A549 (cell line): Measurements from ENCODE around the gene PBX4. TPM values are rescaled to one million over a fixed set of nuclear protein-coding genes. Genes with fewer than 3 reads are reported as not detected.

Experiments used
- ATAC-seq, 2 experiments: fragments of 200-7000 bp in 1 of 2; fragments of >200 bp in 1 of 2; cut with Nextera tagmentation in 1 of 2; cut with Tn5 transposase in 1 of 2; 3 replicates each; pipeline versions ENCODE4 v1.8.0 to v1.9.1; 2018 to 2020; ENCODE audit warnings: mild to moderate bottlenecking in 1 of 2, moderate library complexity in 1 of 2
- CTCF ChIA-PET: fragments of 300-600 bp; sonication (Branson Sonifier 250); formaldehyde crosslinking; extraction: SDS; loops from one replicate; lab custom pipeline; 2021; ENCODE audit warnings: antibody characterized with exemption, inconsistent platforms; lab: Yijun Ruan, JAX
- POLR2A ChIA-PET: fragments of 350-600 bp; formaldehyde crosslinking; extraction: SDS; loops from one replicate; lab custom pipeline; 2021; ENCODE audit warnings: antibody characterized with exemption, inconsistent platforms; lab: Yijun Ruan, JAX
- DNase-seq, 2 experiments: peaks; one replicate each; pipeline versions ENCODE4 v3.0.0 to v3.0.0-alpha.2; 2011 to 2016; ENCODE audit warnings: low read depth in 1 of 2, low spot score in 1 of 2
- FAIRE-seq: peaks from 2 replicates; lab custom pipeline; 2011; peaks lifted over from hg19 to GRCh38; lab: Jason Lieb, UNC
- H3K27ac ChIP-seq, 2 experiments: fragments of >200 bp; sonication (Bioruptor Twin); formaldehyde crosslinking; 3 replicates each; pipeline ENCODE4 v1.5.1; 2016 to 2017
- H3K4me1 ChIP-seq: fragments of >200 bp; sonication (Bioruptor Twin); formaldehyde crosslinking; 3 replicates; pipeline ENCODE4 v1.6.1; 2016
- H3K4me2 ChIP-seq: fragments of >200 bp; sonication (Bioruptor Twin); formaldehyde crosslinking; 3 replicates; pipeline ENCODE4 v1.6.1; 2016
- H3K4me3 ChIP-seq: fragments of >200 bp; sonication (Bioruptor Twin); formaldehyde crosslinking; 3 replicates; pipeline ENCODE4 v1.5.1; 2016
- H3K9me3 ChIP-seq: fragments of >200 bp; sonication (Bioruptor Twin); formaldehyde crosslinking; 3 replicates; pipeline ENCODE4 v1.6.1; 2016
- CBX2 ChIP-seq: fragments of 200-600 bp; sonication (generic); IDR thresholded peaks from 2 replicates; pipeline ENCODE4 v1.6.1; 2016; ENCODE audit warnings: low read depth, mild to moderate bottlenecking, borderline replicate concordance
- CBX8 ChIP-seq: fragments of 200-600 bp; sonication (generic); IDR thresholded peaks from 2 replicates; pipeline ENCODE4 v1.6.1; 2016
- CHD4 ChIP-seq: fragments of 200-600 bp; sonication (generic); IDR thresholded peaks from 2 replicates; pipeline ENCODE4 v1.6.1; 2016; ENCODE audit warnings: antibody characterized with exemption, mild to moderate bottlenecking, borderline replicate concordance
- CTCF ChIP-seq: fragments of >200 bp; sonication (Bioruptor Twin); formaldehyde crosslinking; IDR thresholded peaks from 3 replicates; pipeline ENCODE4 v1.5.1; 2016
- EHF ChIP-seq: fragments of 250-450 bp; sonication (Bioruptor Pico); IDR thresholded peaks from 2 replicates; pipeline ENCODE4 v1.5.0; 2020; ENCODE audit warnings: mild to moderate bottlenecking
- EHMT2 ChIP-seq: fragments of 200-600 bp; sonication (generic); IDR thresholded peaks from 2 replicates; pipeline ENCODE4 v1.6.1; 2016; ENCODE audit warnings: antibody characterized with exemption, low read depth, mild to moderate bottlenecking, moderate library complexity
- EP300 ChIP-seq, 2 experiments: fragments of >200 bp; sonication (Bioruptor Twin); formaldehyde crosslinking; IDR thresholded peaks; 2 replicates in 1 of 2; 3 replicates in 1 of 2; pipeline ENCODE4 v1.6.1; 2016 to 2017
- FOSB ChIP-seq: fragments of 250-450 bp; sonication (Bioruptor Pico); IDR thresholded peaks from 2 replicates; pipeline ENCODE4 v1.5.0; 2020; ENCODE audit warnings: mild to moderate bottlenecking, moderate library complexity
- HDAC2 ChIP-seq: fragments of 200-600 bp; sonication (generic); IDR thresholded peaks from 2 replicates; pipeline ENCODE4 v1.6.1; 2016
- HEYL ChIP-seq: fragments of 250-450 bp; sonication (Bioruptor Pico); IDR thresholded peaks from 2 replicates; pipeline ENCODE4 v1.8.0; 2021; ENCODE audit warnings: mild to moderate bottlenecking, moderate library complexity
- HOXA7 ChIP-seq: fragments of 250-450 bp; sonication (Bioruptor Pico); IDR thresholded peaks from 2 replicates; pipeline ENCODE4 v1.5.0; 2020; ENCODE audit warnings: mild to moderate bottlenecking, moderate library complexity
- HOXB13 ChIP-seq: fragments of 250-450 bp; sonication (Bioruptor Pico); IDR thresholded peaks from 2 replicates; pipeline ENCODE4 v1.5.0; 2020; ENCODE audit warnings: low read depth, mild to moderate bottlenecking, moderate library complexity
- HOXB5 ChIP-seq: fragments of 250-450 bp; sonication (Bioruptor Pico); IDR thresholded peaks from 2 replicates; pipeline ENCODE4 v1.5.0; 2020; ENCODE audit warnings: mild to moderate bottlenecking, moderate library complexity
- JUNB ChIP-seq: fragments of >200 bp; sonication (Bioruptor Twin); formaldehyde crosslinking; IDR thresholded peaks from 2 replicates; pipeline ENCODE4 v1.6.1; 2016
- MAZ ChIP-seq: fragments of 150-350 bp; IDR thresholded peaks from 2 replicates; pipeline ENCODE4 v1.6.1; 2014; ENCODE audit warnings: antibody characterized with exemption, low read depth, low read length, borderline replicate concordance
- NFE2L2 ChIP-seq: fragments of 150-350 bp; conservative IDR thresholded peaks from 2 replicates; pipeline ENCODE4 v1.6.1; 2014; ENCODE audit warnings: low read length
- POLR2A ChIP-seq: IDR thresholded peaks from 2 replicates; pipeline ENCODE4 v1.6.1; 2012; ENCODE audit warnings: mild to moderate bottlenecking, low read length
- RCOR1 ChIP-seq: fragments of 150-350 bp; IDR thresholded peaks from 2 replicates; pipeline ENCODE4 v1.6.1; 2014; ENCODE audit warnings: antibody characterized with exemption, low read length, low read depth
- RFX5 ChIP-seq: fragments of 450-650 bp; IDR thresholded peaks from 2 replicates; pipeline ENCODE4 v1.7.1; 2014; ENCODE audit warnings: antibody characterized with exemption, mild to moderate bottlenecking, moderate library complexity
- SMC3 ChIP-seq: fragments of >200 bp; sonication (Bioruptor Twin); formaldehyde crosslinking; IDR thresholded peaks from 3 replicates; pipeline ENCODE4 v1.6.1; 2018; ENCODE audit warnings: inconsistent platforms
- TFCP2L1 ChIP-seq: fragments of 250-450 bp; sonication (Bioruptor Pico); IDR thresholded peaks from 2 replicates; pipeline ENCODE4 v1.5.0; 2021; ENCODE audit warnings: mild to moderate bottlenecking
- TP53 ChIP-seq: fragments of 250-450 bp; sonication (Bioruptor Pico); IDR thresholded peaks from 2 replicates; pipeline ENCODE4 v1.5.0; 2021; ENCODE audit warnings: mild to moderate bottlenecking, moderate library complexity
- ZNF302 ChIP-seq: fragments of 250-450 bp; sonication (Bioruptor Pico); IDR thresholded peaks from 2 replicates; pipeline ENCODE4 v1.9.0; 2021; ENCODE audit warnings: inconsistent platforms, mild to moderate bottlenecking, moderate library complexity
- ZSCAN20 ChIP-seq: fragments of 250-450 bp; sonication (Bioruptor Pico); IDR thresholded peaks from 2 replicates; pipeline ENCODE4 v1.8.0; 2022; ENCODE audit warnings: mild to moderate bottlenecking, moderate library complexity
- WGBS: methylation state at CpG from one replicate; pipeline ENCODE4 v1.1.6; 2017; ENCODE audit errors: missing lambda C conversion rate; 5-methylcytosine and 5-hydroxymethylcytosine counted together
- polyA plus RNA-seq, 4 experiments: library from polyadenylated mRNA; depleted of rRNA in 3 of 4; stranded (reverse); fragments of >200 nt; fragmentation: RNase III in 1 of 4; extraction: RNeasy Plus Mini Kit Qiagen cat#74134 plus additional on column Dnase treatment in 1 of 4; gene quantifications; 2 replicates in 3 of 4; 3 replicates in 1 of 4; pipeline ENCODE4 v1.2.3, GENCODE V29; 2011 to 2017
- TF ChIP-seq, protein P1 (sequence below): fragments of >200 bp; sonication (Bioruptor Twin); formaldehyde crosslinking; IDR thresholded peaks from 2 replicates; pipeline ENCODE4 v1.6.1; 2016
- TF ChIP-seq, protein P2 (sequence below): IDR thresholded peaks from 2 replicates; pipeline ENCODE4 v1.6.1; 2012
- TF ChIP-seq, protein P3 (sequence below): IDR thresholded peaks from 2 replicates; pipeline ENCODE4 v1.6.1; 2012; ENCODE audit warnings: low read depth, borderline replicate concordance
- TF ChIP-seq, protein P4 (sequence below): fragments of 250-450 bp; sonication (Bioruptor Pico); IDR thresholded peaks from 2 replicates; pipeline ENCODE4 v1.5.0; 2020; ENCODE audit warnings: low read depth, mild to moderate bottlenecking, moderate library complexity
- TF ChIP-seq, protein P5 (sequence below): fragments of 150-350 bp; IDR thresholded peaks from 2 replicates; pipeline ENCODE4 v1.6.1; 2014; ENCODE audit warnings: low read depth, mild to moderate bottlenecking, low read length

Gene PBX4
- polyA plus RNA-seq, 2 of the 4 experiments (the other 2 are of a cell fraction) = 0.70 to 0.90 TPM

GRCh38 chr19:19647037-19647835 is 28.7 kb upstream of the PBX4 start:
- ChIA-PET POLR2A (no interaction called here), CTCF (no interaction called here)
- Histone ChIP-seq H3K4me2 (no peak overlapping the region), H3K4me1 (0 out of 3 replicates have a peak, but pooled peaks cover 3% of the 10 kb centered on the region), H3K4me3 (no peak overlapping the region), H3K27ac (no peak overlapping the region), H3K9me3 (no peaks in the 10 kb centered on the region)
- FAIRE-seq = no peak
- TF ChIP-seq TP53 (no peak), MAZ (no peak), POLR2A (no peak), HOXA7 (CRISPR knock-in tag) (no peak), FOSB (no peak), HOXB5 (CRISPR knock-in tag) (no peak), RFX5 (no peak), EHF (CRISPR knock-in tag) (no peak), EHMT2 (no peak), HDAC2 (no peak), HEYL (CRISPR knock-in tag) (no peak), CBX8 (no peak), EP300 (IDR thresholded peaks at IDR 0.05) (no peak)
- TF ChIP-seq, protein P1, sequence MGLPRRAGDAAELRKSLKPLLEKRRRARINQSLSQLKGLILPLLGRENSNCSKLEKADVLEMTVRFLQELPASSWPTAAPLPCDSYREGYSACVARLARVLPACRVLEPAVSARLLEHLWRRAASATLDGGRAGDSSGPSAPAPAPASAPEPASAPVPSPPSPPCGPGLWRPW = no peak
- TF ChIP-seq, protein P2, sequence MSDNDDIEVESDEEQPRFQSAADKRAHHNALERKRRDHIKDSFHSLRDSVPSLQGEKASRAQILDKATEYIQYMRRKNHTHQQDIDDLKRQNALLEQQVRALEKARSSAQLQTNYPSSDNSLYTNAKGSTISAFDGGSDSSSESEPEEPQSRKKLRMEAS = no peak
- TF ChIP-seq, protein P3, sequence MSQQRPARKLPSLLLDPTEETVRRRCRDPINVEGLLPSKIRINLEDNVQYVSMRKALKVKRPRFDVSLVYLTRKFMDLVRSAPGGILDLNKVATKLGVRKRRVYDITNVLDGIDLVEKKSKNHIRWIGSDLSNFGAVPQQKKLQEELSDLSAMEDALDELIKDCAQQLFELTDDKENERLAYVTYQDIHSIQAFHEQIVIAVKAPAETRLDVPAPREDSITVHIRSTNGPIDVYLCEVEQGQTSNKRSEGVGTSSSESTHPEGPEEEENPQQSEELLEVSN = no peak
- TF ChIP-seq, protein P4, sequence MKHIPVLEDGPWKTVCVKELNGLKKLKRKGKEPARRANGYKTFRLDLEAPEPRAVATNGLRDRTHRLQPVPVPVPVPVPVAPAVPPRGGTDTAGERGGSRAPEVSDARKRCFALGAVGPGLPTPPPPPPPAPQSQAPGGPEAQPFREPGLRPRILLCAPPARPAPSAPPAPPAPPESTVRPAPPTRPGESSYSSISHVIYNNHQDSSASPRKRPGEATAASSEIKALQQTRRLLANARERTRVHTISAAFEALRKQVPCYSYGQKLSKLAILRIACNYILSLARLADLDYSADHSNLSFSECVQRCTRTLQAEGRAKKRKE (CRISPR knock-in tag) = no peak
- no peak for ATAC-seq
- no peak for DNase-seq
- 98% methylated on average over 7 of the region's 29 CpGs for WGBS

DNA sequence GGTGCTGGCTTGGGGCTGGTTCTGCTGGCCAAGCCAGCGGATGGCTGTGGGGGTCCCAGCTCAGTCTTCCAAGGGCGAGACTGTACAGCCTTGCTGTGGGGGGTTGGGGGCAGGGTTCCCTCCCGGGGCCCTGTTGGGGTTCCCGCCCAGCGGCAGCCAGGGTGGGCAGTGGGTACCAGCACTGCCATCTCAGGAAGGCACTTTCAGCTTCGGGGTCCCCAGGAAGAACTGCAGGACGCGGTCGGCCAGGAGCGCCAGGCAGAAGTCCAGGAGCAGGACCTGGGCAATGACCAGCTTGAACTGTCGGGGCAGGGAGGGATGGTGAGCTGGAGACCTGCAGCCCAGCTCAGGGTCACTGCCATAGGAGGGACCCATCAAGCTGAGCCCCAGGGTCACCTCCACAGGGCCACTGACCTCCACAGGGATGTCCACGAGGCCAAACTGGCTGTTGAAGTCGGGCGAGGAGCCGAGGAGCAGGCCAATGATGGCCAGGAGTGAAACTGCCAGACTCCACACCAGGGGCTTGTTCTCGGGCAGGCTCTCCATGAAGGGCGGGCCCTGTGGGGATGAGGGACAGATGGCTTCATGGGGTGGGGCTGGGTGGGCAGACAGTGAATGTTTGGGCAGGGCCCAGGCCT is 26.9 kb upstream of the PBX4 start:
- Histone ChIP-seq H3K4me3 (no peak overlapping the region), H3K4me1 (0 out of 3 replicates have a peak, but pooled peaks cover 3% of the 10 kb centered on the region), H3K4me2 (no peak overlapping the region), H3K9me3 (no peaks in the 10 kb centered on the region), H3K27ac (no peak overlapping the region)
- DNase-seq (no peak), ATAC-seq (no peak), FAIRE-seq (no peak)
- POLR2A ChIA-PET = no interaction called here
- no CpG with 5 or more reads among the region's 17 CpGs for WGBS
- CTCF ChIA-PET = interaction anchor here (1.4 to 2.8 kb wide), 4 partner anchors 9 to 129 kb away, joined by 3 to 28 read pairs (median 16); partner anchors contain the start of gene NDUFA13
- TF ChIP-seq ZNF302 (CRISPR knock-in tag) (no peak), CBX2 (no peak), ZSCAN20 (CRISPR knock-in tag) (no peak), RCOR1 (no peak), CTCF (no peak), JUNB (no peak), SMC3 (no peak), NFE2L2 (no peak), TFCP2L1 (no peak), HOXA7 (CRISPR knock-in tag) (no peak), HOXB13 (CRISPR knock-in tag) (no peak), EP300 (IDR thresholded peaks at IDR 0.05) (no peak), CHD4 (no peak)
- TF ChIP-seq, protein P1 = no peak
- TF ChIP-seq, protein P5, sequence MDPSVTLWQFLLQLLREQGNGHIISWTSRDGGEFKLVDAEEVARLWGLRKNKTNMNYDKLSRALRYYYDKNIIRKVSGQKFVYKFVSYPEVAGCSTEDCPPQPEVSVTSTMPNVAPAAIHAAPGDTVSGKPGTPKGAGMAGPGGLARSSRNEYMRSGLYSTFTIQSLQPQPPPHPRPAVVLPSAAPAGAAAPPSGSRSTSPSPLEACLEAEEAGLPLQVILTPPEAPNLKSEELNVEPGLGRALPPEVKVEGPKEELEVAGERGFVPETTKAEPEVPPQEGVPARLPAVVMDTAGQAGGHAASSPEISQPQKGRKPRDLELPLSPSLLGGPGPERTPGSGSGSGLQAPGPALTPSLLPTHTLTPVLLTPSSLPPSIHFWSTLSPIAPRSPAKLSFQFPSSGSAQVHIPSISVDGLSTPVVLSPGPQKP = no peak
